ENCODE measurements around the gene PXT1.
"Not testable (repeated sequence)": the region's sequence is repeated elsewhere in the genome, so short reads cannot be mapped to it uniquely, and the experiment has no call there.

The PXT1 gene

DNA sequence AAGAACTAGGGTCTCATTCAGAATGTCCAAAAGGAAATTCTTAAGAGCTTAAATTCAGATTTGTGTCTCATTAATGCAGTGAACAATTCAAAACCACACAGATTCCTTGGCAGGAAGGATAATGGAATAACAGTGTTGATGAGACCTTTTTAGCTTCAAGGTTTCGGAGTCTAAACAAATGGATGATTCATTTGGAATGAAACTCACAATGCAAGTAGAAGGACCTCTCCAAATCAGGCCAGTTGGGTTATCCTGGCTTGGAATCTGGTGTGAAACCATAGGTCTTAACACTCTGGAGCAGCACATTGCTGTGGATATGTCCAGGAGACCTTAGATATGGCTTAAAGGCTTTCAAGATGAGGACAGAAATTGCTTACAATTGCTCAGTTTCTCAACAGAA is 45.0 kb upstream of the PXT1 start:
- Histone ChIP-seq H3K36me3 (ENCODE audit: control insufficient read depth, insufficient read depth, low read length) (peaks cover 12% of the 10 kb centered on the region), H3K4me3 (replicated peaks; ENCODE audit: low read depth, low read length) (no peak overlapping the region), H3K27me3 (replicated peaks; ENCODE audit: control insufficient read depth, insufficient read depth, low read length) (no peaks in the 10 kb centered on the region)
- TF ChIP-seq, protein P1, sequence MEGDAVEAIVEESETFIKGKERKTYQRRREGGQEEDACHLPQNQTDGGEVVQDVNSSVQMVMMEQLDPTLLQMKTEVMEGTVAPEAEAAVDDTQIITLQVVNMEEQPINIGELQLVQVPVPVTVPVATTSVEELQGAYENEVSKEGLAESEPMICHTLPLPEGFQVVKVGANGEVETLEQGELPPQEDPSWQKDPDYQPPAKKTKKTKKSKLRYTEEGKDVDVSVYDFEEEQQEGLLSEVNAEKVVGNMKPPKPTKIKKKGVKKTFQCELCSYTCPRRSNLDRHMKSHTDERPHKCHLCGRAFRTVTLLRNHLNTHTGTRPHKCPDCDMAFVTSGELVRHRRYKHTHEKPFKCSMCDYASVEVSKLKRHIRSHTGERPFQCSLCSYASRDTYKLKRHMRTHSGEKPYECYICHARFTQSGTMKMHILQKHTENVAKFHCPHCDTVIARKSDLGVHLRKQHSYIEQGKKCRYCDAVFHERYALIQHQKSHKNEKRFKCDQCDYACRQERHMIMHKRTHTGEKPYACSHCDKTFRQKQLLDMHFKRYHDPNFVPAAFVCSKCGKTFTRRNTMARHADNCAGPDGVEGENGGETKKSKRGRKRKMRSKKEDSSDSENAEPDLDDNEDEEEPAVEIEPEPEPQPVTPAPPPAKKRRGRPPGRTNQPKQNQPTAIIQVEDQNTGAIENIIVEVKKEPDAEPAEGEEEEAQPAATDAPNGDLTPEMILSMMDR (IDR thresholded peaks at IDR 0.05; ENCODE audit: insufficient read depth, low read length, poor library complexity, severe bottlenecking): no peak
- no peak for DNase-seq (ENCODE audit: extremely low read depth, insufficient read length)

GRCh38 chr6:36484736-36485135 is 42.1 kb upstream of the PXT1 start:
- Histone ChIP-seq H3K27me3 (replicated peaks; ENCODE audit: control insufficient read depth, insufficient read depth, low read length) (no peaks in the 10 kb centered on the region), H3K36me3 (ENCODE audit: control insufficient read depth, insufficient read depth, low read length) (peaks cover 13% of the 10 kb centered on the region), H3K4me3 (replicated peaks; ENCODE audit: low read depth, low read length) (no peak overlapping the region)
- TF ChIP-seq, protein P1 (IDR thresholded peaks at IDR 0.05; ENCODE audit: insufficient read depth, low read length, poor library complexity, severe bottlenecking): no peak
- no peak for DNase-seq (ENCODE audit: extremely low read depth, insufficient read length)

DNA sequence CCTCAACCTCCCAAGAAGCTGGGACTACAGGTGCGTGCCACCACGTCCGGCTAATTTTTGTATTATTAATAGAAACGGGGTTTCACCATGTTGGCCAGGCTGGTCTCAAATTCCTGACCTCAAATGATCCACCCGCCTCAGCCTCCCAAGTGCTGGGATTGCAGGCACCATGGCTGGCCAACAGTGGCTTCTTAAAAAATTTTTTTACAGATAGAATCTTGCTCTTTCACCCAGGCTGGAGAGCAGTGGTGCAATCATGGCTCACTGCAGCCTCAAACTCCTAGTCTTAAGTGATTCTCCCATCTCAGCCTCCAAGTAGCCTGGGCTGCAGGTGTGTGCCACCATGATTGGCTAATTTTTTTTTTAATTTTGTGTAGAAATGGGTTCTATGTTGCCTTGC is 40.7 kb upstream of the PXT1 start:
- not testable (repeated sequence) for H3K27me3 ChIP-seq (replicated peaks; ENCODE audit: control insufficient read depth, insufficient read depth, low read length); H3K4me3 ChIP-seq (replicated peaks; ENCODE audit: low read depth, low read length); DNase-seq (ENCODE audit: extremely low read depth, insufficient read length)
- H3K36me3 ChIP-seq (ENCODE audit: control insufficient read depth, insufficient read depth, low read length): peaks cover 13% of the 10 kb centered on the region

DNA sequence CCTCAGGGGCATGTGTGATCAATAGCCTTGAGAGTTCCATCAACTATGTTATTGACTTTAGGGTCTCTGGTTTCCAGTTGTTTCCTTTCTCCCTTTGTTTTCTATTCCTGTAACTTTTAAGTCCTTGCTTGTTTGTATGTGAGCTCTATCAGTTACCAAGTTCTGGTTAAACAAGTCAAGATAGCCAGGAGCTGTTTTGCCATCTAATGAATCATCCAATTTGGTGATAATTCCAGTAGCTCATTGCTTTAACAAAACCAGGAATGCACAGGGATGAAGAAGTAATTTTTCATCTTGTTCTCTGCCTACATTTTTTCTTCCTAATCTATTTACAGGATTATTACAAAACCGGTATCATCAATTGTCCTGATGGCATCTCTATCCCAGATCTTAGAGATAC is 36.6 kb upstream of the PXT1 start:
- H3K4me3 ChIP-seq (replicated peaks; ENCODE audit: low read depth, low read length): no peak overlapping the region
- peaks cover 1% of the 10 kb centered on the region for H3K36me3 ChIP-seq (ENCODE audit: control insufficient read depth, insufficient read depth, low read length)
- H3K27me3 ChIP-seq (replicated peaks; ENCODE audit: control insufficient read depth, insufficient read depth, low read length): no peaks in the 10 kb centered on the region
- DNase-seq (ENCODE audit: extremely low read depth, insufficient read length): no peak
- TF ChIP-seq, protein P1 (IDR thresholded peaks at IDR 0.05; ENCODE audit: insufficient read depth, low read length, poor library complexity, severe bottlenecking): no peak

GRCh38 chr6:36478051-36478526 is 35.4 kb upstream of the PXT1 start:
- TF ChIP-seq, protein P1 (IDR thresholded peaks at IDR 0.05; ENCODE audit: insufficient read depth, low read length, poor library complexity, severe bottlenecking): no peak
- Histone ChIP-seq H3K36me3 (ENCODE audit: control insufficient read depth, insufficient read depth, low read length) (peaks cover 1% of the 10 kb centered on the region), H3K4me3 (replicated peaks; ENCODE audit: low read depth, low read length) (no peak overlapping the region), H3K27me3 (replicated peaks; ENCODE audit: control insufficient read depth, insufficient read depth, low read length) (no peaks in the 10 kb centered on the region)
- no peak for DNase-seq (ENCODE audit: extremely low read depth, insufficient read length)

GRCh38 chr6:36469946-36470345 is 27.3 kb upstream of the PXT1 start:
- Histone ChIP-seq H3K4me3 (replicated peaks; ENCODE audit: low read depth, low read length) (no peak overlapping the region), H3K36me3 (ENCODE audit: control insufficient read depth, insufficient read depth, low read length) (no peaks in the 10 kb centered on the region; the same call in none of the 2 replicates), H3K27me3 (replicated peaks; ENCODE audit: control insufficient read depth, insufficient read depth, low read length) (no peaks in the 10 kb centered on the region)
- DNase-seq (ENCODE audit: extremely low read depth, insufficient read length): no peak
- TF ChIP-seq, protein P1 (IDR thresholded peaks at IDR 0.05; ENCODE audit: insufficient read depth, low read length, poor library complexity, severe bottlenecking): no peak

Measured in GM06990 (cell line).